ENCODE data around the gene TLL1.

Gene TLL1

DNA sequence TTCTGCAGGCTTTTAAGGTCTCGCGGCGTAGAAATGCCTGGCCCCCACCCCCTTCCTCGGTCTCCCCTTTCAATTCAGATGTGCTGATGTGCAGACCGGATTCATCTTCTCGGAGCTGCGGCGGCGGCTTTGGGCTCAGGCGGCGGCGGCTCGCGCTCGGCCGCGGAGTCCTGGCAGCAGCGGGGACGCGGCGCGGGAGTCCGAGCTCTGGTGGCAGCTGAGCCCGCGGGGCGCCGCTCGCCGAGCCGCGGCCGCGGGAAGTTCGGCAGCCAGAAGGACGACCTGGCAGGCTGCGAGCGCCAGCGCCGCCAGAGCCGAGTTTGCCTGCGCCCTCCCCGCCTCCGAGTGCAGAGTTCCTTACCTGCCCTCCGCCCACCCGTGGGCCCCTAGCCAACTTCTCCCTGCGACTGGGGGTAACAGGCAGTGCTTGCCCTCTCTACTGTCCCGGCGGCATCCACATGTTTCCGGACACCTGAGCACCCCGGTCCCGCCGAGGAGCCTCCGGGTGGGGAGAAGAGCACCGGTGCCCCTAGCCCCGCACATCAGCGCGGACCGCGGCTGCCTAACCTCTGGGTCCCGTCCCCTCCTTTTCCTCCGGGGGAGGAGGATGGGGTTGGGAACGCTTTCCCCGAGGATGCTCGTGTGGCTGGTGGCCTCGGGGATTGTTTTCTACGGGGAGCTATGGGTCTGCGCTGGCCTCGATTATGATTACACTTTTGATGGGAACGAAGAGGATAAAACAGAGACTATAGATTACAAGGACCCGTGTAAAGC, 448 bp downstream of the TLL1 start:
- no peak overlapping the region for H3K4me3 Mint-ChIP-seq
- peak; percentile 53 for ATAC-seq
- peaks cover 4% of the 10 kb centered on the region for H3K9me3 Mint-ChIP-seq
- no peak for DNase-seq (ENCODE audit: low spot score in 2 of 2)
- H3K36me3 Mint-ChIP-seq, result no peaks in the 10 kb centered on the region
- H3K4me1 Mint-ChIP-seq, result no peaks in the 10 kb centered on the region
- no peak overlapping the region for H3K27ac Mint-ChIP-seq

DNA sequence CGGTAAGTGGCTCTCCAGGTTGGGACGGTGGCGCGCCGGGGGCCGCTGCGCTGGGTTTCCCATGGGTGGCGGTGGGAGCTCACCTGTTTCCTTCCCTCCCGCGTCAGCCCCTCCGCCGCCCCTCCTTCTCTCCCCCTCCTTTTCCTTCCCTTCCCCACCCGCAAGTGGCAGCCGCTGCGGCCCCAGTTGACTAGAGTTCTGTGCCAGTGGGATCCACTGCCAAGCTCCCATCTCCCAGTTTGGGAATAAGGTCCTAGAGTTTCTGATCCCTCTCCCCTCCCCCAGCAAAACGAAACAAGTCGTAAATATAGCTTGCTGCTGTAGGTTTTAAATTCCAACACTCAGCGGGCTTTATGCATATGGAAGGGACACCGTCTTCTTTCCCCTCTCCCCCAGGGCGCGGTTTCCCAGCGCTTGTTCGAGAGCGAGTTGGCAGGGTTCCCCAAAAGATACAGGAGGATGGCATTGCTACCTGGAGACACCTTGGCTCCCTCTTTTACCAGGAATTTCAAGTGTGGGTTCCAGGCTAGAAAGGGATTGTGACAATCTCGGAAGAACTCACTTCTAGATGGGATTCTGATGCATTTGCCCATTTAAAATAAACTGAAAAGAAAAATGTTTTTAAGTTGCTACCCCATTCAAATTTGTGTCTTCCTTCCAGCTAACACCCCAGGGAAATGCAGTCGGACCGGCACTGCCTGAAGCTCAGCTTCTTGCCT, 1.2 kb downstream of the TLL1 start:
- Mint-ChIP-seq H3K27ac (no peak overlapping the region), H3K9me3 (peaks cover 5% of the 10 kb centered on the region), H3K4me3 (no peak overlapping the region), H3K4me1 (no peaks in the 10 kb centered on the region), H3K36me3 (no peaks in the 10 kb centered on the region)
- ATAC-seq, result no peak
- no peak for DNase-seq (ENCODE audit: low spot score in 2 of 2)

DNA sequence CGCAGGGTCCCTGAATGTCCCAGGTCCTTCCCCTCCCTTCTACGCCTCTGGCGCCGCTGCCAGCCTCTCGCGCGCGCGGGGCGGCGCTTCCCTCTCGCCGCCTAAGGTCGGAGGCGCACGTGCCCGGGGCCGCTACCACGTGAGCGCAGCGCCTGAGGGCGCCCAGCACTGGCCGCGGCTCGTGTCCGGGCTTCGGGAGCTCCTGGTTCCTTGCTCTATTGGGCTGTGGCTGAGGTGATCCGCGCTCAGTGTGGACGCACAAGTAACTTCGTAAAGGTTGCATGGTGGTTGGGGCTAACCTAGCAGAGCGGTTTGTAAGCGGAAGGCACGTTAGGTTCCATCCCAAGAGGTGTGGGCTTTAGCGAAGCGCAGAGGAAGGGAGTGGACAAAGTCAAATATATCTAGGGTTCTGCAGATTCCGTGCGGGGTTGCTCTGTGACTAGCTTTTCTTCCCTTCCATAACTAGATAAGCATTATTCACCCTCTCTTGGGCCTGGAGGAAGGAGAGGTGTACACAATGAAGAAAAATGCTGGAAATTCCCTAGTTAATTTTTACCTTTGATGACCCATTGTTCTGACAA, 1.8 kb downstream of the TLL1 start:
- Mint-ChIP-seq H3K9me3 (peaks cover 5% of the 10 kb centered on the region), H3K36me3 (no peaks in the 10 kb centered on the region), H3K4me1 (no peaks in the 10 kb centered on the region), H3K27ac (no peak overlapping the region), H3K4me3 (no peak overlapping the region)
- DNase-seq (ENCODE audit: low spot score in 2 of 2), result no peak
- no peak for ATAC-seq

DNA sequence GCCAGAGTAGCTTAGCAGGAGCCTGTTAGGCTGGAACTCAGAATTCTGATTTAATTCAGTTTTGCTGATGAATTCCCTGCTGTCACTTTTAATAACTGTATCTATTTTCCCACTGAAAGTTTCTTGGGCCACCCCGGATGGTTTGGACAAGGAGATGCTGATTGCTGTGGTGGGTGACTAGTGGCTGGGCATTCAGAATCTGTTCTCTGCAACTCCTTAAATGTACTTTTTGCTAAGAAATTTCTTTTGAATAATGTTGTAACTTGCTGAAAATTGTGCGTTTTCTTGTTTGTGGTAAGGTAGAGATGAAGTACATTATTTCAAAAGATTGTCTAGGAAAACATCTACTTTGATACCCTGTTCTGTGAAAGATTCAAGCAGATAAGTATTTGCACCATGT, 2.4 kb downstream of the TLL1 start:
- Mint-ChIP-seq H3K27ac (no peak overlapping the region), H3K4me3 (no peak overlapping the region), H3K36me3 (no peaks in the 10 kb centered on the region), H3K9me3 (peaks cover 5% of the 10 kb centered on the region), H3K4me1 (no peaks in the 10 kb centered on the region)
- DNase-seq (ENCODE audit: low spot score in 2 of 2) (no peak), ATAC-seq (no peak)

DNA sequence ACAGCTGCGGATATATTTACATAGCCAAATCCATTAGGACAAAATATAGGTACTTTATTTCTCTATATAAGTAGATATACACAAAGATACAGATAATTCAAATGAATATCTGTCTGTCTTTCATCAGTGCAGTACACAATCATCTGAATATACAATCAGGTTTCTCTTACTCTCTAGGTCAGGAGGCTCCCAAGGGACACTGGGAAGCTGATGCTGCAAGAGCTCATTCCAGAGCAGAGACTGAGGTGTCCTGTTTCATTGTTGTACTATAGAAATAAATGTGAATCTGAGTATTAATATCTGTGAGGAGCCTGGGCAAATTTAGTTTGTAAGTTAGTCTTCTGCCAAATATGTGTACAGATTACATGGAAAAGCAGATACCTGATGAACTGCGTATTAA, 4.2 kb downstream of the TLL1 start:
- no peaks in the 10 kb centered on the region for H3K36me3 Mint-ChIP-seq
- H3K9me3 Mint-ChIP-seq, result peaks cover 5% of the 10 kb centered on the region
- DNase-seq (ENCODE audit: low spot score in 2 of 2) (no peak), ATAC-seq (no peak)
- H3K4me3 Mint-ChIP-seq, result no peak overlapping the region
- H3K4me1 Mint-ChIP-seq, result no peaks in the 10 kb centered on the region
- H3K27ac Mint-ChIP-seq, result no peak overlapping the region

DNA sequence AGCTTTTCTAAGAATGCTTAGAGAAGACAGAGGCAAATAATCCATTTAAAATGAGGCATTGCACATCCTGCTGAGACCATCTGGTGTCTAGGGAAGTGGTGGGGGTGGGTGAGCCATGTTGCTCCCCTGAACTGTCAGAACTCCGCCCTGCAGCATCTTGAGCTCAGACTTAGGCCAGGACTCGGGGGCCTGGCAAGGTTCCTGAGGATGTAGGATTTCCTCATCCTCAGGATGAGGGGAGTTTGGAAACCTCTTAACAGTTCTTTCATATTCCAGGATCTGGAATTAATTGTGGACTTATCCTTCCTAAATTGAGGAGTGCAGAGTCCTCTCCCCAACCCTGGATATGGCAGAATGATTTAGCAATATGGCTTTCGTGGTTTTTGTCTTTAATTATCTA, 6.6 kb downstream of the TLL1 start:
- ATAC-seq (no peak), DNase-seq (ENCODE audit: low spot score in 2 of 2) (no peak)
- no peaks in the 10 kb centered on the region for H3K4me1 Mint-ChIP-seq
- no peaks in the 10 kb centered on the region for H3K36me3 Mint-ChIP-seq
- no peak overlapping the region for H3K27ac Mint-ChIP-seq
- peaks cover 5% of the 10 kb centered on the region for H3K9me3 Mint-ChIP-seq
- no peak overlapping the region for H3K4me3 Mint-ChIP-seq

DNA sequence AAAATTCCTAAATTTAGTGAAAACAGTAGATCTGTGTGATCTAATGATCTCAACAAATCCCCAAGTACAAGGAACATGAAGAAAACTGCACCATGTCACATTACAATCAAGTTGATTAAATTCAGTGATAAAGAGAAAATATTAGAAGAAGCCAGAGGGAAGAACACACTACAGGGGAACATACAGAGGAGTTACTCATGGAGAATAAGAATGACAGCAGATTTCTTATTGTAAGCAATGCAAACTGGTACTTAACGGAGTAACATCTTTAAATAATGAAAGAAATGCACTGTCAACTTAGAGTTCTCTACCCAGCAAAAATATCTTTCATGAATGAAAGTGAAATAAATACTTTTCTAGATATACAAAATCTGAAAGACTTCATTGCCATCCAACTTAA, 21.1 kb downstream of the TLL1 start:
- no peak overlapping the region for H3K4me3 Mint-ChIP-seq
- no peak for ATAC-seq

DNA sequence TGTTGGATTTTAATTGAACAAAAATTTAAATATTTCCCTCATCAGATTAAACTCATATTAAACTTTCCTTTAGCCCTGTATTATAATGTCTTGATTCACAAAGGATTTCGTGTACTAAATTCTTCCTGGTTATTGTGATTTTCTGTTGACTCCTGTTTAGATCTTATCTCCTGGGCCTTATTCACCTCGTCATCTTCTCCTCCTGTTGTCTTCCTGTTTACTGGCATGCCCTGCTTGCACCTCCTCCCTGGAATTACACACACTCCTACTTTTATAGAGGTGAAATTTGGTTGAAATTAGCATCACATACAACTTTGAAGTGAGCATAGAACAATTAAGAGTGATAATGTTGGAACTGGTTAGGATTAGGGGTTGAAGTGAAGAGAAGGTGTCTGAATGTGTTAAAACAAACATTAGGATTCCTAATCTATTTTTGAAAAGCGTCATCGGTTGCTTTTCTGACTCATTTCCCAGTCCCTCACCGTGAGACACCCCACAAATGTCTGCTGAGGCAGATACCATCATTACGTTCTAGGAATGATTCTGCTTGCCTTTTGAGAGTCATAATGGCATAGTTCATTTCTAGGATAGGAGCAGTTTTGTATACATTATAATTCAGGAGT, 32.5 kb downstream of the TLL1 start:
- no peaks in the 10 kb centered on the region for H3K36me3 Mint-ChIP-seq

More for the DNA sequence above, 21.1 kb downstream of the TLL1 start:
- Mint-ChIP-seq H3K36me3 (no peaks in the 10 kb centered on the region), H3K27ac (no peak overlapping the region), H3K9me3 (peaks cover 12% of the 10 kb centered on the region), H3K4me1 (no peaks in the 10 kb centered on the region)
- DNase-seq (ENCODE audit: low spot score in 2 of 2), result no peak

DNA sequence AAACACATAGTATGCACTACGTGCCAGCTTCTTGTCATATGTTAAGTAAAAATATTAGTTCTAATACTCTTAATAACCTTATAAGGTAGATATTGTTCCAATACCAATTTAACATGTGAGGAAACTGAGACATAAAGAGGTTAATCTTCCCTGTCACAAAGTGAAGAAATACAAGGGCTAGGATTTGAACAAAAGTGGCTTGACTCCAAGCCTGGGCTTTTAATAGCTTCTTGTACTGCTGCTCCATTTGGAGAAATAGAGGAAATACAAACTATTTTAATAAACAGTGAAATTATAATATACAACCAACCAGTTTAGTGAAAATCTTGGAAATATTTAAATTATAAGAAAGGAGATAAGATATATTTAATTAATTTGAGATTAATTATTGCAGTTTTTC, 33.2 kb downstream of the TLL1 start:
- H3K4me3 Mint-ChIP-seq, result no peak overlapping the region
- no peaks in the 10 kb centered on the region for H3K36me3 Mint-ChIP-seq
- DNase-seq (ENCODE audit: low spot score in 2 of 2), result no peak
- H3K27ac Mint-ChIP-seq, result no peak overlapping the region
- H3K9me3 Mint-ChIP-seq, result peaks cover 13% of the 10 kb centered on the region
- no peak for ATAC-seq
- no peaks in the 10 kb centered on the region for H3K4me1 Mint-ChIP-seq

More for the DNA sequence above, 32.5 kb downstream of the TLL1 start:
- Mint-ChIP-seq H3K4me3 (no peak overlapping the region), H3K27ac (no peak overlapping the region), H3K9me3 (peaks cover 11% of the 10 kb centered on the region), H3K4me1 (no peaks in the 10 kb centered on the region)
- ATAC-seq (no peak), DNase-seq (ENCODE audit: low spot score in 2 of 2) (no peak)

DNA sequence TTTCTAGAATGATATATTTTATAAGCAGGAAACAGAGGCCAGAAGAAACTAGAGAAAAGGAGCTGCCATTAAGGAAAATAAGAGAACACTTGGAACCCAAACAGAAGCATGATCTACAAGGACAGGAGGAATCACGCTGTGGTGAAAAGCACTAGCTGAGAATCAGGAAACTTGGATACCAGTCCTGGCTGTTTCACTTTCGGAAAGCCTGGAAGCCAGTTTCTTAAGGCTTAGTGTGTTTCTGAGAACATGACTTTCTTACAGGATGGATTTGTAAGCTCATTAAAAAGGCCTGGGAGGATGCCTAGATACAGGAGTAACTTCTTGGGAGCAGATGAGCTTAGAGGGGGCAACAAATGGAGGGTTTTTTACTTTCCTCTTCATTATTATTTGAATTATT, 36.9 kb downstream of the TLL1 start:
- peaks cover 14% of the 10 kb centered on the region for H3K9me3 Mint-ChIP-seq
- H3K4me1 Mint-ChIP-seq, result no peaks in the 10 kb centered on the region
- no peak overlapping the region for H3K4me3 Mint-ChIP-seq
- H3K36me3 Mint-ChIP-seq, result no peaks in the 10 kb centered on the region
- no peak for DNase-seq (ENCODE audit: low spot score in 2 of 2)
- ATAC-seq, result no peak
- H3K27ac Mint-ChIP-seq, result no peak overlapping the region

DNA sequence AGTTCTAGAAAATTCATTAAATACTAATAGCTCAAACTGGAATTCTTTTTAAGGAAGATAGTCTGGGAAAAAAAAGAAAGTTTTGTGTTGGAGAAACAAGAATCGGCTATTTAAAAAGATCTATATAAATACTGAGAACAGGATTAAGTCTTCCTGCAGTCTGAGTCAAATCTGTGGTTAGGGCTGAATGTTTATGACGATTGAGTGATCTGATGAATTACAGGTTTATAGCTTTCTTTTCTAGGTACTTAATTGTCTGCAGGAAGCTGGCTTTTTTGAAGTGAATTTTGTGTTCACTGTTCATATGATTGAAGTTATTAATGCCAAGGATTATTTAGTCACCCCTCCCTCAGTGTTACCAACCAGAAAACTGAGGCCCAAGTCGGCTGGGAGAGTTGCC, 42.2 kb downstream of the TLL1 start:
- H3K9me3 Mint-ChIP-seq, result peaks cover 6% of the 10 kb centered on the region
- no peaks in the 10 kb centered on the region for H3K4me1 Mint-ChIP-seq
- DNase-seq (ENCODE audit: low spot score in 2 of 2) (no peak), ATAC-seq (no peak)
- no peaks in the 10 kb centered on the region for H3K36me3 Mint-ChIP-seq
- no peak overlapping the region for H3K4me3 Mint-ChIP-seq
- no peak overlapping the region for H3K27ac Mint-ChIP-seq

DNA sequence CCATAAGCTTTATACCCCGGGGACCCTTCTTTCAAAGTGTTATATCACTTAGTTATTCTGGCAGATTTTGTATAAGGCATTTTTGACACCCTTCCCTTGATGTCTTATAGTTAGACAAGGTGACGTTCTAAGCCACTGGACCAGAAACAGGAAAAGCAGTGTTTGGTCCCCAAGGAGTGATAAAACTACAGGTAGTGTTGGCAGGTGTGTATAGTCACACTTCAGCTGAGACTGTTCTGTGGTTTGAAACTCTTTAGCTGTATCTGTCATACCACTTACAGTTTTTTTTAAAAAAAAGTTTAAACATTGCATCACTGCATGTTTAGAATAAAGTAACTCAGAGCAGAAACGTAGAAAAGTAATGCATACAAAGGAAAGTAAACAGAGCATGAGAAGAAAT, 48.5 kb downstream of the TLL1 start:
- DNase-seq (ENCODE audit: low spot score in 2 of 2) (no peak), ATAC-seq (no peak)
- Mint-ChIP-seq H3K4me3 (no peak overlapping the region), H3K9me3 (peaks cover 2% of the 10 kb centered on the region), H3K36me3 (no peaks in the 10 kb centered on the region), H3K4me1 (no peaks in the 10 kb centered on the region), H3K27ac (no peak overlapping the region)

DNA sequence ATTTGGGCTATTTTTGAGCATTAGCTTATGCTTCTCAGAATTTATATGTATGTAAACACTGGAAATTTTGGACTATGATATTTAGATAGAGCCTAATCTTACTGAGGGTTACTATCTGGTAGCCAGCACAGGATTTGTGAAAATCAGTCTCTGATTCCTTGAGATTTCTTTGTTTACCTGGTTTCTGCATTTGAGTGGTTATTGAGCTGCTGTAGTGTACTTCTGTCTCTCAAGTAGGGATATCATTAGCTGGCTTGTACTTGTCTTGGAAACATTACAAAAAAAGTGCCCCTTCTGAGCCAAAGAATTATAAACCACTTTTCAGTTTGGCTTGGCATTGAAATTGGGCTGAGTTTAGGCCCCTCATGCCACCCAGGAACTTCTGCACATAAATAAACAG, 49.7 kb downstream of the TLL1 start:
- Mint-ChIP-seq H3K4me1 (no peaks in the 10 kb centered on the region), H3K36me3 (no peaks in the 10 kb centered on the region), H3K9me3 (peaks cover 2% of the 10 kb centered on the region), H3K27ac (no peak overlapping the region), H3K4me3 (no peak overlapping the region)
- ATAC-seq (no peak), DNase-seq (ENCODE audit: low spot score in 2 of 2) (no peak)

DNA sequence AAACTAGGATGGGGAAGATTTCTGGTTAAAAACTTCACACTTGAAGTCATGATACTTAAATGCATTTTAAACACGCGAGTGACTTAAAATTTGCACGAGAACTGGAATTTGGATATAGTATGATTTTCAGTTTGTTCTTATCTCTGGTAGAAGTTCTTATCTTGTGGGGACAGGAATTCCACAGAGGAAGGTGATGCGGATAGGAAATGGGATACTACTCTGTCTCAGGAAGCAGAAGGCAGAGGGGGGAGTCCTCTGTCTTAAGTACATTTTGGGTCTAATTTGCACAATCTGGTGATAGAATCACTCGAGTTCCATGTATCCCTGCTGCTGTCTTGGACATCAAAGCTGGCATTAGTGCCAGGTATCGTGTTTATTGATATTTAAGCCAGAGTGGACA, 53.3 kb downstream of the TLL1 start:
- ATAC-seq, result no peak
- H3K9me3 Mint-ChIP-seq, result peaks cover 2% of the 10 kb centered on the region

DNA sequence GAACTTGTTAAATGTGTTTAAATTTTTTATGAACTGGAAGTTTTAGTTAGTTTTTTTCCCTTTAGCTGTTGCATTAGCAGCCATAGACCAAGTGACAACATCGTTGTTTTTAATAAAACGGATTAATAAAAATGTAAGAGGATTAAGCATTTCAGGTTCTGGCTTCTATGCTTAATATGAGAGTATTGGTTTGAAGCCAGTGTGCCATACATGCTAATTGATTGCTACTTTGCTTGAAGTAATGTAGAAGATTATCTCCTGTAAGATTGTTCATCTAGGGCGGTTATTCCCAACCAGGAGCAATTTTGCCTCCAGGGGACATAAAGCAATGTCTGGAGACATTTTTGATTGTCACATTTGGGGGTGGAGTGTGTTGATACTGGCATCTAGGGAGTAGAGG, 54.3 kb downstream of the TLL1 start:
- no peak overlapping the region for H3K27ac Mint-ChIP-seq
- H3K9me3 Mint-ChIP-seq, result no peaks in the 10 kb centered on the region
- no peaks in the 10 kb centered on the region for H3K4me1 Mint-ChIP-seq
- H3K4me3 Mint-ChIP-seq, result no peak overlapping the region
- DNase-seq (ENCODE audit: low spot score in 2 of 2), result no peak
- ATAC-seq, result no peak
- no peaks in the 10 kb centered on the region for H3K36me3 Mint-ChIP-seq

More for the DNA sequence above, 53.3 kb downstream of the TLL1 start:
- no peak overlapping the region for H3K27ac Mint-ChIP-seq
- H3K4me1 Mint-ChIP-seq, result no peaks in the 10 kb centered on the region
- no peak overlapping the region for H3K4me3 Mint-ChIP-seq
- no peak for DNase-seq (ENCODE audit: low spot score in 2 of 2)
- no peaks in the 10 kb centered on the region for H3K36me3 Mint-ChIP-seq

DNA sequence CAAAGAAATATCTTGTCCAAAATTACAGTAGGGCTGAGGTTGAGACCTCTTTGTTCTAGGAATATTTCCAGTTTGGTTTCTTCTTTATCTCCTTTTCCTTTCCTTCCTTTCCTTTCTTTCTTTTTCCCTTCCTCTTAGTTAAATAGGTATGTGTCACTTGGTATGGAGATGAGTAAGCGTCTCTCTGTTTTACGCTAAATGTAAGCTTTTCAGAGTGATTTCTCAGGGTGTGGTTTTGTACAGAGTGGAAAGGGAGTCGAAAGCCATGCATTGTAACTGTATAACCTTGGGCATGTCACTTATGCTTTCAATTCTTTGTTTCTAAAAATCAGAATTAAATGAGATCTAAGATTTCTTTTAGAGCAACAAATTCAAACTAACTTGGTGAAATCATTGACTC, 54.8 kb downstream of the TLL1 start:
- ATAC-seq, result no peak
- Mint-ChIP-seq H3K27ac (no peak overlapping the region), H3K36me3 (no peaks in the 10 kb centered on the region), H3K4me3 (no peak overlapping the region), H3K9me3 (no peaks in the 10 kb centered on the region), H3K4me1 (no peaks in the 10 kb centered on the region)
- DNase-seq (ENCODE audit: low spot score in 2 of 2), result no peak

Data from stimulated activated effector memory CD8-positive, alpha-beta T cell treated with anti-CD3 and anti-CD28 coated beads, Interleukin-12 subunit alpha, Interleukin-12 subunit beta, amount 100 ng/mL, for 72 hours (primary cell).